T47D (cell line): ENCODE measurements around the gene CYB561.

Source experiments
- DNase-seq, 2 experiments: peaks; one replicate each; pipeline versions ENCODE4 v3.0.0 to v3.0.0-alpha.2; 2011 to 2012; ENCODE audit warnings: low read depth in 1 of 2, low spot score in 1 of 2
- JUND ChIP-seq: IDR thresholded peaks from 2 replicates; pipeline ENCODE4 v1.6.1; 2012; ENCODE audit warnings: low read depth
- in situ Hi-C: cut with HindIII; loops from 2 replicates; pipeline ENCODE4 v1.10.0; 2016; ENCODE audit warnings: low sequenced_read_pairs, low pct_unique_long_range_greater_than_20kb

CYB561 gene

GRCh38 chr17:63452962-63453551 lies 7.0 kb upstream of the CYB561 start:
- in situ Hi-C loops: no loop called here
- DNase-seq: no peak
- TF ChIP-seq JUND: no peak

DNA sequence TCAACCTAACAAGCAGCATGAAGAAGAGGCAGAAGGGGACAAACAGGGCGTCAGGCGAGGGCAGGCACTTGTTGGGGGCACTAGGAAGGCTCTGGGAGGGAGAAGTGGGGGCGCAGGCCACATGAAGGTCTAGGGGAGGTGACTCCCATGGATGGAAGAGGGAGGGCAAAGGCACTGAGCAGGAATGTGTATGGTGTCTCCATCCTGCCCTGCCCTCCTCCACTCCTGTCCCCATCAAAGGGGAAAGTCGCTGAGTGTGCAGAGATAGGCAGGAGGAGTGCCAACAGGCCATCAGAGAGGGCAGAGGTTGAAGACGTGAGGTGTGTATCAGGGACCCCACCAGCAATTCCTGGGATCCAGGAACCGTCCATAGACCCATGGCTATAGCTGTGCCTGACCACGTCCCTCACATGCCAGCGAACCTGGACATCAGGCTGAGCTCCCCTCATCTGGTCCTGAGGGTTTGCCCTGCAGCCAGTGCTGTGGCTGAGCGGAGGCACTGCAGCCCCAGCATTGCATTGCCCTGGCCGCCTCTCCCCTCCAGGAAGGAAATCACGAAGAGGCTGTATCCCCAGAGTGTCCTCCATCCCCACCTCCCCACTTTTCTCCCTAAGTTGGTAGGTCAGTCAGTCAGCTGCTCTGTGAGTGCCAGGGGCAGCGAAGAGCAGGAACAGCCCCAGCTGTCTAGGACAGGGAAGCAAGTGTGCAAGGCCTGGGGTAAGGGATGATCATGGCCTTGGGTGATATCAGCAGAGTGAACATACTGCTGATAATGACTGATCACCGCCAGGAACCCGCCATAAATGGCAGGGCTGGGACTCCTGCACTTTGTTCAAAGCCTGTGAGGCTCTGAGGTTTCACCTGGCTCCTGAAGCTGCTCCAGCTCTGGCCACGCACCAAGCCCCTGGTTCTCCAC lies 6.2 kb upstream of the CYB561 start:
- in situ Hi-C loops: no loop called here

DNA sequence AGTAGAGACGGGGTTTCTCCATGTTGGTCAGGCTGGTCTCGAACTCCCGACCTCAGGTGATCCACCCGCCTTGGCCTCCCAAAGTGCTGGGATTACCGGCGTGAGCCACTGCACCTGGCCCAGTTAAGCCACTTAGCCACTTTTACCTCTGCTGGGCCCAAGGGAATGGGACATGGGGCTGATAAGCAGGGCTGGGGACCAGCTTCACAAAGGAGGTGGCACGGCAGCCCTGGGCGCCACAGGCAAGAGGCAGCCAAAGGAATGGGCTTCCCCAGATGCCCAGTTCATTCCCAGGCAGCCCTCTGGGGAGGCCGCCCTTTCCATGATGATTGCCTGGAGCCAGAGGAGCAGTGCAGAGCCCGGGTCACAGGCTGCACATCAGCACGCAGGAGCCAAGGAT lies 5.0 kb upstream of the CYB561 start:
- in situ Hi-C loops: no loop called here
- DNase-seq: no peak

More for the DNA sequence above, 6.2 kb upstream of the CYB561 start:
- no peak for TF ChIP-seq JUND
- DNase-seq: no peak

DNA sequence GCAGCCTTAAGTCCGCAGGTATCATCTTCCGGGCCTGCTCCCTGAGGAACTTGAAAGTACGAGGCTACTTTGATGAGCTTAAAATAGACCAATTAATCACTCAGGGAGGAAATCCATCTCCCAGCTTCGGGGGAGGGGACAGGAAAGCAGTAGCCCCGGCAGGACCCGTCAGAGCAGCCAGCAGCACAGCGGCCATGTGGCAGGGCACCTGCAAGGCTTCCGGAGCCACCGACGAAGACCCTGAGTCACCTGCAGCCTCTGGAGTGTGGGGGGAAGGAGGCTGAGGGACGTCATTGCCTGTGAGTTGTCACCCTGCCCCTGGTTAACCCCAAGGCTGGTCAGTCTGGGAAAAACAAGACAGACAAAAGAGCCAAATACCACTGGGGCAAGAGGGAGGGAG lies 4.4 kb upstream of the CYB561 start:
- no peak for DNase-seq
- no peak for TF ChIP-seq JUND
- in situ Hi-C loops: no loop called here

More for the DNA sequence above, 5.0 kb upstream of the CYB561 start:
- TF ChIP-seq JUND: no peak

GRCh38 chr17:63448655-63449054 lies 2.5 kb upstream of the CYB561 start:
- no peak for DNase-seq
- no peak for TF ChIP-seq JUND
- in situ Hi-C loops: no loop called here

GRCh38 chr17:63447471-63448009 lies 1.4 kb upstream of the CYB561 start:
- TF ChIP-seq JUND: no peak
- DNase-seq: peak; percentile 72 to 83
- in situ Hi-C loops: no loop called here

DNA sequence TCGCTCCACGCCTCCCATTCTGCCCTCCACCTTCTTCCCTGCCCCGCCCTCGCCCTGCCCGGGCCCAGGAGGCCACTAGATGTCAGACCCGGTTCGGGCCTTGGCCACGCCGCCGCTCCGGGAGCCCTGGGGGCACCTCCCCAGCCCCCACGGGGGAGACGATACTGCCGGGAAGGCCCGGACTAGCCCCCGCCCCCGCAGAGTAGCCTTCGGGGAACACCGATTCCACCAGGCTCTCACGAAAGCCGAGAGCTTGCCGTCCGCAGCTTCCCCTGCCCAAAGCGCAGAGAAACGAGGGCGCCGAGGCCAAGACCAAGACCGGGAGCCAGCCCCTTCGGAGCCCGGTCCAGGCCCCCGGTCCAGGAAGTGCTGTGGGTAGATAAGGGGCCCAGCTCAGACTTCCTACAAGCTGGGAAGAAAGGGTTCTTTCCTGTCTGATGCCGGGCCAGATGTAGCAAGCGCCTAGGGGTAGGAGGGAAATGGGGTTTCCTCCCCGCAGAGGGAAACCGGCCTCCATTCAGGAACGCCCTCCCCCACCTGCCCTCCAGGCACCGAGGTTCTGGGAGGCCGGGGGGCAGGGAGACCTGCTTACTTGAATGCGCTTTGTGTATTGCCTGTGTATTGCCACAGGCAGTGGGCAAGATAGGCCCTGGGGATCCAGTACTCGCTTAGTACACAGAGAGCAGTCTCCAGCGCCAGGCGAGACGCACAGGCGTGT lies 806 bp upstream of the CYB561 start:
- no peak for TF ChIP-seq JUND
- in situ Hi-C loops: no loop called here
- peak; percentile 89 to 91 for DNase-seq

GRCh38 chr17:63445571-63445953 lies 544 bp downstream of the CYB561 start:
- no peak for TF ChIP-seq JUND
- in situ Hi-C loops: no loop called here
- peak; percentile 74 to 83 for DNase-seq

DNA sequence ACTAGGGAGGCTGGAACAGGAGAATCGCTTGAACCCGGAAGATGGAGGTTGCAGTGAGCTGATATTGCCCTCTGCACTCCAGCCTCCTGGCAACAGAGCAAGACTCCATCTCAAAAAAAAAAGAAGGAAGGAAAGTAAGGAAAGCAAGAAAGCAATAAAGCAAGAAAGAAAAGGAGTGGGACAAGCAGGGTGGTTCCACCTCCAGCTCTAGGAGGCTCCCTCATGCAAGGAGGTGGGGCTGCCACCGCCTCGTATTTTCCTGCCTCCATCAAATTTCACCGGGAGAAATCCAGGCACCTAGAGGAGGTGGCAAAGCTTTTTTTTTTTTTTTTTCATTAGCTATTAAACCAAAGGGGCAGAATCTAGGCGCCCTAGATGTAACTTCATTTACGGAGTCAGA lies 1.0 kb downstream of the CYB561 start:
- no peak for TF ChIP-seq JUND
- in situ Hi-C loops: no loop called here

DNA sequence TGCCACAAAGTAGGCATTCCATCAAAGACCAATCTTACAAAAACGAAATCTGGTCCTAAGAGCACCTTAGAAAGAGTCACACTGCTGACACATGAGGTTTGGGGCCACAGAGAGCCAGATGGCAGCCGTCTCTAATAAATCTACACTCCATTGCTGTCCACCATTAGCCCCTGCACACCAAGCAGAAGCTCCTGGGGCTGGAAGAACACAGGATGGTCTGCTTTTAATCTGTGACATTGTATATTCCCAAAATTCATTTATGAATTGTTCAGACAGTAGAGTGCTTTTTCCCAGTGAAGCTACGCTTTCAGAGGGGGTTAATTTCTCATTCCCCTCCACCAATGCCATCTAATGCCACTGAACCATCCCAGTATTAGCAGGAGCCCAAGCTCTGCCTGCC lies 1.6 kb downstream of the CYB561 start:
- TF ChIP-seq JUND: no peak
- in situ Hi-C loops: no loop called here
- DNase-seq: no peak

More for the DNA sequence above, 1.0 kb downstream of the CYB561 start:
- DNase-seq: no peak

DNA sequence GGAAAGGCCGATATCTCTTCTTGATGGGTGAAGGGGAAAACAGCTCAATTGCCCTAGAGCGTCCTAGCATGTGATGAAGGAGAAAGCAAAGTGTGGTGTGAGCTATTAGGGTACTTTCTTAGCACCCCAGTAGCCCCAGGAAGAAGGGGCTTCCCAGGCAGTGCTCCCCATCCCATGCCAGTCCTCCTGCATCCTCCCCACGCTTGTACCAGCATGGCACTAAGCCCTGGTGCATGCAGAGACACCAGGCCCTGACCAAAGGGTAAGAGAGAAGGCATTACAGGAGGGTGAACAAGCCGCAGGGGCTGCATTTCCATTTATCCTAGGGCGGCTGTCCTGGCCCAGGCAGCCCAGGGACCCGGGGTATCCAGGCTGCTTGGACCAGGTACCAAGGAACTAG lies 3.1 kb downstream of the CYB561 start:
- no peak for TF ChIP-seq JUND
- in situ Hi-C loops: no loop called here
- no peak for DNase-seq

DNA sequence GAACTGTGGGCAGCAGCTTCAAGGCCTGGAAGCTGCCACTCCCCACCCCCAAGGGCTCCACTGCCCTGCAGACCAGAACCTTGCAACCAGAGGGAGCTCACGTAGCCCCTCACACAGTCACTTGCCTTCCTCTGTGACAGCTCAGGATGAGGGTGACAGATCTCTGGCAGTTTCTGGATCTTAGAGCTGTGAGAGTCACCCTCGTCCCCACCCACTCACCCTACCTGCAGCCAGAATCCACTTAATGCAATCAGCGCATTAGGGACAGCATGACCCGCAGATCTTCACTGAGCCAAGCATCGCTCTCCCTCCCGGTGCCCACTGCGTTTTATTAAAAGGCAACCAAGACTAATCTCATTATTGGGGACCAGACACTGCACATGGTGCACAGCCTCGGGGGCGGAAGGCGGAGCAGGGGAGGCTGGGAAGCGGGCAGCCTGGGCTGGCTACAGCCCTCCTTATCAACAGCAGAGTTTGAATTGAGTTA lies 3.5 kb downstream of the CYB561 start:
- DNase-seq: peak in 1 of 2 experiments; percentile 37
- TF ChIP-seq JUND: no peak
- in situ Hi-C loops: no loop called here

DNA sequence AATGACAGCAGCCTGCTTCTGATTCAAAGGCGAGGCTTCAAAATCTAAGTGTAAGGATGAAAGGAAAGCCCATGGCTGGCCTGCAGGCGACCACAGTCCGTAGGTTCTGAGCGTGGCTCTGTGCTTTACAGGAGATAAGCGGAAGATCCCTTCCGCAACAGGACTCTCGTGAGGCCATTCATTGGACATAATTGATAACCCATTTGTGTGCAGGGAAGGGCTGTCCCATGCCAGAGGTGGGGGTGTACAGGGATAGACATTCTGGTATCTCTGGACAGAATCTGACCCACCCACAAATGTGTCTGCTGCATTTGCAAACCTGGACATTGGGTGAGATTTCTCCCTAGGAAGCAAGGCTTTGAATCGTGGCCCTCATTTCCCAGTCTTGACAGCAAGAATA lies 4.0 kb downstream of the CYB561 start:
- in situ Hi-C loops: no loop called here
- no peak for TF ChIP-seq JUND

More for the DNA sequence above, 4.0 kb downstream of the CYB561 start:
- no peak for DNase-seq
